ENCODE data around the gene SMIM20.

SMIM20 gene

GRCh38 chr4:25939330-25939729 lies 25.3 kb downstream of the SMIM20 start:
- no peak for TF ChIP-seq CTCF (conservative IDR thresholded peaks at IDR 0.05)
- H3K27ac ChIP-seq: no peak overlapping the region

- no peak overlapping the region for H3K27ac ChIP-seq
Observed at GRCh38 chr4:25941457-25942221, 27.6 kb downstream of the SMIM20 start.

GRCh38 chr4:25943312-25943711 lies 29.3 kb downstream of the SMIM20 start:
- TF ChIP-seq CTCF (conservative IDR thresholded peaks at IDR 0.05): no peak
- H3K27ac ChIP-seq: no peak overlapping the region

More at GRCh38 chr4:25941457-25942221, 27.6 kb downstream of the SMIM20 start:
- TF ChIP-seq CTCF (conservative IDR thresholded peaks at IDR 0.05): no peak

GRCh38 chr4:25943805-25944204 lies 29.8 kb downstream of the SMIM20 start:
- no peak for TF ChIP-seq CTCF (conservative IDR thresholded peaks at IDR 0.05)
- H3K27ac ChIP-seq: no peak overlapping the region

GRCh38 chr4:25948051-25948450 lies 34.0 kb downstream of the SMIM20 start:
- H3K27ac ChIP-seq: no peak overlapping the region
- no peak for TF ChIP-seq CTCF (conservative IDR thresholded peaks at IDR 0.05)

GRCh38 chr4:25949173-25949748 lies 35.2 kb downstream of the SMIM20 start:
- no peak overlapping the region for H3K27ac ChIP-seq
- no peak for TF ChIP-seq CTCF (conservative IDR thresholded peaks at IDR 0.05)

GRCh38 chr4:25949994-25950393 lies 36.0 kb downstream of the SMIM20 start:
- TF ChIP-seq CTCF (conservative IDR thresholded peaks at IDR 0.05): no peak
- no peak overlapping the region for H3K27ac ChIP-seq

Measured in VCaP (cell line).